Anterior cingulate cortex (tissue), 58 donors: Measurements from ENCODE around the gene PHLDB2.

Experiments
- DNase-seq, 58 donors: peaks; one replicate each; lab custom pipeline; 2025; lab: John Stamatoyannopoulos, UW

The PHLDB2 gene

DNA sequence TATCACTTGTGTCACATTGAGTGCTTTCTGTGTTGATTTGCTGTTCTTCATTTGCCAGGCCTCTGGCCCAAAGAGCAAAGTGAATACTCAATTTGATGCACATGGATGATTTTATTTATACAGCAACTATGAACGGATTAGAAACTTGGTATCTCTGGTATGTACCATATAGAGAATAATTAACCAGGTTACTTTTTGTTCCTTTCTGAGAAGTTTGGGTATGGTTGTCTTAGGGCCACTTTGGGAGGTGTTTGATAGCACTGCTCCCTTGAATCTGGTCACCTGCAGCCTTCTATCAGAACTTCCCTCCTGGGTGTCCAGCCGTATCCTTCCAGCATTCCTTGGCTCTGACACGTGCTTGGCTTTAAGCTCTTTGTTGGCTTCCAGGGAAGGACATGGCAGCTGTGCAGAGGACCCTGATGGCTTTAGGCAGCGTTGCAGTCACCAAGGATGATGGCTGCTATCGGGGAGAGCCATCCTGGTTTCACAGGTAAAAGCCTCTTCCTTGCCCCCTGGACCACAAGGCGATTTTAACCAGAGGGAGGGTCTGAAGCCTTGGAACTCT is 152.4 kb downstream of the PHLDB2 start:
- no peak for DNase-seq

DNA sequence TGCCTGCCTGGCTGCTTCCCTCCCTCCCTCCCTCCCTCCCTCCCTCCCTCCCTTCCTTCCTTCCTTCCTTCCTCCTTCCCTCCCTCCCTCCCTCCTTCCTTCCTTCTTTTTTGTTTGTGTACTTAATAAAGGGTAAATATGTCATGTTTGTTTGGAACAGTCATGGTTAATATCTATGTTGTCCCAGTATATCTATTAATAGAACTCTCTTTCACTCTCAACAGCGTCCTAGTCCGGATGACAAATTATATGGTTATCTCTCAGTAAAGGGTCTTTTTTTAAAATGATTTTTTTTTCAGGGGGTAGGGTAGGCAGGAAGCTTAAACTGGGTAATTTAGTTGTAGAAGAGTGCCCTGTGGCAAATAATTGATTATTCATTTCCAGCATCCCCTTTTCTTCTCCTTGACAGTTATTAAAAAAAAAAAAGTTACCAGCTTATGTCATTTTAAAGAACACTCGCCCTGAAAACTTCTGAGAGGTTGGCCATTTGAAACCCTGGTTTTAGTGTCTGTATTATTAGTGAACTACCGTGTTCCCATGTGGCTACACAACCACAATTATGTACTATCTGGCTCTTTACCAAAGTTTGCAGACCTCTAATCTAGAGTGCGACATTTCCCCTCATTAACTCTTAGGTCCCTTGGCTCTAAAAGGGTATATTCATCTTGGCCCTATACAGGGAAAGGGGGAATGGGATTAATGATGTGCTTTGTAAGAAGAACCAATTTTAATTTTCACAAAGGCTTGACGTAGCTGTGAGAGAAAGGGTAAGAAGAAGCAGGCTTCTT is 153.3 kb downstream of the PHLDB2 start:
- no peak for DNase-seq

GRCh38 chr3:112013058-112013783 is 154.2 kb downstream of the PHLDB2 start:
- peak in 48 of 58 donors; percentile 14 to 75 (median 42) for DNase-seq

- no peak for DNase-seq
Measured at GRCh38 chr3:112013784-112014143, 154.7 kb downstream of the PHLDB2 start.

DNA sequence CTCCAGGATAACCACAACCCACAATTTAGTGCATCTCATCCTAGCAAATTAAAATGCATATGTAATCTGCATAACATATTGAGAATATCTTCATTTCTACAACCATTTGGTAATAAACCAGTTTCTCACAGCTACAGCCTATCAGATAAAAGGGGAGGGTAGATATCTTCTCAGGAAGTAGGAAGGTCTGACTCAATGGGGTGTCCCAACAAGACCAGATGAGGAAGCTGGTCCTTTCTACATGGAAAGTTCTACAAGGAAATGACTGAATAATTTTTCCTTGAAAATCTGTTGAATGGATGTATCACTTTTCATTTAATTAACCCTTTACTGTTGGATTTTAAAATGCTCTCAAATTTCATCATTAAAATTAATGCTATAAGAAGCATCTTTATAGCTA is 158.0 kb downstream of the PHLDB2 start:
- no peak for DNase-seq

GRCh38 chr3:112018712-112019111 is 159.6 kb downstream of the PHLDB2 start:
- DNase-seq: no peak

DNA sequence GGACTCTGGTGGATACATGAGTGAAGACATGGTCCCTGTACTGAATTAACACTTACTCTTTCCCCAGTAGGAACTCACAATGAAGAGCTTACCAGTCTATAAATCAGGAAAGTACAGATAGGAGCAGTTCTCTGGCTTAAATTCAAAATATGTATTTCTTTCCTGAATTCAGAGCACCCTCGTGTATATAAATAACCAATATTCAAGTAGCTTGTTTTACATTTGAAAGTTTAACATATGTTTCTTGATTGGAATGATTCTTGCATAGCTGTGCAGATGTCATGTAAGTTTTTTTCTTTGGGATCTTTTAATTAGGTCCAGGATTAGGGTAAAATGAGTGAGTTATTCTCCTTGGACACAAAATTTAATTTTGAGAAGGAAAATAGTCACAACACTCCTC is 160.7 kb downstream of the PHLDB2 start:
- DNase-seq: no peak

GRCh38 chr3:112020674-112021085 is 161.6 kb downstream of the PHLDB2 start:
- DNase-seq: no peak
